WTC11 (cell line): ENCODE measurements around the gene ZNF512B.

Experiments used
- AFF4 ChIP-seq: sonication (generic); formaldehyde crosslinking; IDR thresholded peaks from 2 replicates; pipeline ENCODE4 v1.8.1; 2023; ENCODE audit warnings: mild to moderate bottlenecking, missing genetic modification reagents, borderline replicate concordance
- ATF3 ChIP-seq: sonication (generic); formaldehyde crosslinking; conservative IDR thresholded peaks from 2 replicates; pipeline ENCODE4 v1.8.1; 2022; ENCODE audit warnings: mild to moderate bottlenecking, missing genetic modification reagents
- CBFB ChIP-seq: sonication (generic); formaldehyde crosslinking; IDR thresholded peaks from 2 replicates; pipeline ENCODE4 v1.8.1; 2022; ENCODE audit warnings: mild to moderate bottlenecking, low read depth, missing genetic modification reagents
- CREB1 ChIP-seq: sonication (generic); formaldehyde crosslinking; IDR thresholded peaks from 2 replicates; pipeline ENCODE4 v1.8.0; 2023; ENCODE audit warnings: mild to moderate bottlenecking, missing genetic modification reagents
- CTCF ChIP-seq: fragments of 200-600 bp; IDR thresholded peaks from 2 replicates; pipeline ENCODE4 v1.8.0; 2022; ENCODE audit warnings: antibody characterized with exemption
- FOXJ3 ChIP-seq: sonication (generic); formaldehyde crosslinking; IDR thresholded peaks from 2 replicates; pipeline ENCODE4 v1.9.0; 2021; ENCODE audit warnings: missing genetic modification reagents, mild to moderate bottlenecking, borderline replicate concordance
- JUN ChIP-seq: sonication (generic); formaldehyde crosslinking; IDR thresholded peaks from 2 replicates; pipeline ENCODE4 v1.8.0; 2023; ENCODE audit warnings: mild to moderate bottlenecking, missing genetic modification reagents
- ZNF232 ChIP-seq: sonication (generic); formaldehyde crosslinking; IDR thresholded peaks from 2 replicates; pipeline ENCODE4 v1.8.0; 2022; ENCODE audit warnings: mild to moderate bottlenecking, missing genetic modification reagents
- ZNF423 ChIP-seq: fragments of 250-450 bp; sonication (Bioruptor Pico); IDR thresholded peaks from 2 replicates; pipeline ENCODE4 v2.1.2; 2022; ENCODE audit warnings: mild to moderate bottlenecking, moderate library complexity
- ZNF512 ChIP-seq: sonication (generic); formaldehyde crosslinking; IDR thresholded peaks from 2 replicates; pipeline ENCODE4 v1.8.1; 2022; ENCODE audit warnings: missing genetic modification reagents, borderline replicate concordance

- TF ChIP-seq CBFB (CRISPR knock-in tag) (no peak), CTCF (no peak), ZNF232 (CRISPR knock-in tag) (no peak), ZNF512 (CRISPR knock-in tag) (no peak), ZNF423 (no peak), CREB1 (CRISPR knock-in tag) (no peak), JUN (CRISPR knock-in tag) (no peak), FOXJ3 (no peak), AFF4 (CRISPR knock-in tag) (no peak), ATF3 (CRISPR knock-in tag) (no peak)
These were observed 31.9 kb upstream of the ZNF512B start for GRCh38 chr20:64001607-64002011.
